ENCODE data around the gene PIPOX. TPM values are rescaled to one million over a fixed set of nuclear protein-coding genes. Genes with fewer than 3 reads are reported as not detected.

PIPOX gene
- total and polyA plus RNA-seq, 9 of the 15 experiments (the other 6 are each of a cell fraction or from before 2014, with no cell fraction given) = 0.15 to 2.2 (median 0.58) TPM; not detected in 2

- no CpG with 5 or more reads among the region's 1 CpG for WGBS (ENCODE audit: insufficient coverage, low coverage, missing lambda C conversion rate)
Measured at GRCh38 chr17:28997806-28998205, 45.1 kb upstream of the PIPOX start.

More at GRCh38 chr17:28997806-28998205, 45.1 kb upstream of the PIPOX start:
- POLR2A ChIA-PET = no interaction called here
- Histone ChIP-seq H3K27me3 (ENCODE audit: control insufficient read depth in 2 of 2, insufficient read depth in 2 of 2, low read length in 2 of 2) (peaks cover 0 to 41% of the 10 kb centered on the region in 2 experiments; a peak in 4 of 5 replicates), H3K4me2 (ENCODE audit: insufficient read depth, low read length) (no peak overlapping the region), H3K4me1 (replicated peaks in 1 of 2; ENCODE audit: control insufficient read depth in 2 of 2, insufficient read depth in 2 of 2, low read length in 2 of 2) (peaks cover 0 to 8% of the 10 kb centered on the region in 2 experiments; a peak in 2 of 5 replicates), H3K4me3 (no peak overlapping the region), H3K36me3 (ENCODE audit: control insufficient read depth, insufficient read depth, low read length) (no peaks in the 10 kb centered on the region), H3K9me1 (ENCODE audit: control insufficient read depth, insufficient read depth, low read length) (no peaks in the 10 kb centered on the region), H3K27ac (ENCODE audit: extremely low read depth, low read depth, low read length) (no peak overlapping the region), H3K79me2 (ENCODE audit: control insufficient read depth, insufficient read depth, low read length) (no peaks in the 10 kb centered on the region), H3K9ac (ENCODE audit: insufficient read depth in 1 of 2, low read depth in 2 of 2, low read length in 2 of 2) (no peak overlapping the region), H2AFZ (ENCODE audit: low read depth, low read length) (no peak overlapping the region), H4K20me1 (replicated peaks; ENCODE audit: control insufficient read depth, insufficient read depth, low read length) (0 out of 2 replicates have a peak, but pooled peaks cover 8% of the 10 kb centered on the region), H3K9me3 (replicated peaks; ENCODE audit: control insufficient read depth, insufficient read depth, low read depth, low read length) (no peaks in the 10 kb centered on the region)
- ATAC-seq = no peak
- BruUV-seq (replicated peaks) = no TSS peak
- in situ Hi-C loops (cut with MboI) (no loop called here), intact Hi-C loops (cut with micrococcal nuclease) (no loop called here)
- FAIRE-seq = no peak
- DNase-seq (ENCODE audit: extremely low read depth in 1 of 4, low spot score in 3 of 4) = no peak
- CTCF ChIA-PET (ENCODE audit: low intra/inter-chr PET ratio) = no interaction called here
- TF ChIP-seq SMAD2 (IDR thresholded peaks at IDR 0.05; ENCODE audit: low read depth, low read length) = no peak
- TF ChIP-seq CBX2 (IDR thresholded peaks at IDR 0.05; ENCODE audit: insufficient read depth, low read length, poor library complexity, severe bottlenecking) = no peak
- no peak for TF ChIP-seq FUS (optimal IDR thresholded peaks at IDR 0.05; ENCODE audit: low read depth, low read length)
- TF ChIP-seq ZBTB40 (IDR thresholded peaks at IDR 0.05) = no peak
- no peak for TF ChIP-seq ZBTB40 (CRISPR knock-in tag; IDR thresholded peaks at IDR 0.05)
- no peak for TF ChIP-seq ARID3A (IDR thresholded peaks at IDR 0.05; ENCODE audit: borderline replicate concordance, low read depth, low read length)

All from K562 (cell line).